ENCODE data around the gene ZNF266.

The ZNF266 gene

DNA sequence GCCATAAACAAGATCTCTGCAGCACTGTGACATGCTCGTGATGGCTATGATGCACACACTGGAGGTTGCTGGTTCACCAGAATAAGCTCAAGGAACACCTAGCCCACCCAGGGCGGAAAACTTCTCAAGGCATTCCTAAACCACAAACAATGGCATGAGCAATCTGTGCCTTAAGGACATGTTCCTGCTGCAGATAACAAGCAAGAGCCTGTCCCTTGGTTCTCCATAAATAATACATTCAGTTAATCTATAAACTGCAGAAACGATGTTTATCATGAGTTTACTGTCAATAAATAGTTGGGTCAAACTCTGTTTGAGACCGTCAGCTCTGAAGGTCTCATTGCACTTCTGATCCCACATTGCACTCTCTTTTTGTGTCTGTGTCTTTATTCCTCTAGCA, 18.6 kb upstream of the ZNF266 start:
- no peak for DNase-seq (ENCODE audit: low spot score)
- in situ Hi-C loops (cut with MboI; ENCODE audit: low sequenced_read_pairs, unreplicated experiment): no loop called here
- TF ChIP-seq CTCF (IDR thresholded peaks at IDR 0.05; ENCODE audit: borderline replicate concordance, control extremely low read depth, extremely low read depth, insufficient read depth, missing control alignments): no peak

- in situ Hi-C loops (cut with MboI; ENCODE audit: low sequenced_read_pairs, unreplicated experiment): no loop called here
- DNase-seq (ENCODE audit: low spot score): no peak
Observed at GRCh38 chr19:9445037-9445436, 9.7 kb upstream of the ZNF266 start.

GRCh38 chr19:9436358-9436757, 985 bp upstream of the ZNF266 start:
- no peak for TF ChIP-seq CTCF (IDR thresholded peaks at IDR 0.05; ENCODE audit: borderline replicate concordance, control extremely low read depth, extremely low read depth, insufficient read depth, missing control alignments)
- in situ Hi-C loops (cut with MboI; ENCODE audit: low sequenced_read_pairs, unreplicated experiment): no loop called here
- no peak for DNase-seq (ENCODE audit: low spot score)

More at GRCh38 chr19:9445037-9445436, 9.7 kb upstream of the ZNF266 start:
- no peak for TF ChIP-seq CTCF (IDR thresholded peaks at IDR 0.05; ENCODE audit: borderline replicate concordance, control extremely low read depth, extremely low read depth, insufficient read depth, missing control alignments)

DNA sequence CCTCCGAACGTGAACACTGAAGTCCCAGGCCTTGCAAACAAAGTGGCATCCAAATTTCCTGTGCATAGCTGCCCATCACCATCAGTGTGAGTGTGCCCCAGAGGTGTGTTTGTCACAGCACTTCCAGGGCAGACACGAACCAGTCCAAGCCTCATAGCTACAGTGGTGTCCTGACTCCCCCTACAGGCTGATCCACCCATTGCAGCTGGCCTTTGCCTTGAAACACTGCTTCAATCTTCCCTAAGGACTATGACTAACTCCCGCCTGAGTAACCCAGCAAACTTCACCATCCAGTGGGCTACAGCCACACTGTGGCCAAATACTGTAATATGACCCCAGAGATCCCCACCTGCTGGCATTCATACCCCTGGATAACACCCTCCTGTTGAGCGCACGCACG, 3.9 kb downstream of the ZNF266 start:
- no peak for DNase-seq (ENCODE audit: low spot score)
- no peak for TF ChIP-seq CTCF (IDR thresholded peaks at IDR 0.05; ENCODE audit: borderline replicate concordance, control extremely low read depth, extremely low read depth, insufficient read depth, missing control alignments)
- in situ Hi-C loops (cut with MboI; ENCODE audit: low sequenced_read_pairs, unreplicated experiment): no loop called here

DNA sequence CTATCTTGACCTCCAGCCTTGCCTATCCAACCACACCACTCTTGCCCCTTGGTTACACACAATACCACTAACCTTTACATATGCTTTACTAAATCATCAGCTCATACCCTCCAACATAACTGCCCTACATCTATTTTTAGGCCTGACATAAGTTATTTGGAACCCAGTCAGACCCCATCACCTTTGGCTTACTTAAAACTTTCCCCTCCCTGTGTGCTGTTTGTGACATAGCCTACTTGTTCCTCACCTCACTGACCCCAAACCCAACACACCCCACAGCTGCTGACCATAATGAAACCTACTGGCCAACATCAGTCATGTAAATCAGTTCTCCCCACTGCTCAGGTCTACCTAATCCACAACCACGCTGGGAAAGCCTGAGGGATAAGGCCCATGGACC, 4.9 kb downstream of the ZNF266 start:
- TF ChIP-seq CTCF (IDR thresholded peaks at IDR 0.05; ENCODE audit: borderline replicate concordance, control extremely low read depth, extremely low read depth, insufficient read depth, missing control alignments): no peak
- DNase-seq (ENCODE audit: low spot score): no peak
- in situ Hi-C loops (cut with MboI; ENCODE audit: low sequenced_read_pairs, unreplicated experiment): no loop called here

- no peak for TF ChIP-seq CTCF (IDR thresholded peaks at IDR 0.05; ENCODE audit: borderline replicate concordance, control extremely low read depth, extremely low read depth, insufficient read depth, missing control alignments)
- in situ Hi-C loops (cut with MboI; ENCODE audit: low sequenced_read_pairs, unreplicated experiment): no loop called here
- DNase-seq (ENCODE audit: low spot score): no peak
Observed at GRCh38 chr19:9427941-9428340, 7.4 kb downstream of the ZNF266 start.

Data from GM13976 (cell line).